HG02610 (cell line): ENCODE measurements around the gene BEND5.
A peak's percentile ranks its signal among the peaks of the same experiment; 100 is the strongest.

Experiments
- ATAC-seq: cut with Tn5 transposase; IDR thresholded peaks from one replicate; pipeline ENCODE4 v1.9.1; 2021; ENCODE audit warnings: mild to moderate bottlenecking, moderate library complexity; ENCODE audit not compliant: unreplicated experiment

Gene BEND5

GRCh38 chr1:48684381-48684780 lies 92.3 kb downstream of the BEND5 start:
- no peak for ATAC-seq

DNA sequence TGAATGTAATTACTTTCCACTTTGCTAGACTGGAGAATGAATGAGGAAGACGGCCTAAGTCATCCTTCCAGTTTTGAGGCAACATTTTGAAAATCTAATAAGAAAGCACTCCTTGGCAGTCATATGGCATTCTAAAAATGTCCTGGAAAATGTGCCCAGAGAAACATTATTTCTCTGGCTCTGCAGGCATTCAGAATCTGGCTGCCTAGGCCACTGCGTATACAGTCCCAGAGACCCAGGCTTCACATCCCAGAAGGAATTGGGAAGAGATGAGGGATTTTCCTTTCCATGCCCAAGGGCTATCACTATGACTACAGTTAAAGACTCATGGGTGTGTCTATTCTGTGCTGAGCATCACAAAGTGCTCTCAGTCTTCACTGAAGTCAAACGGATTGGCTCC lies 92.9 kb downstream of the BEND5 start:
- ATAC-seq, result no peak

- no peak for ATAC-seq
These were observed 95.0 kb downstream of the BEND5 start for GRCh38 chr1:48681476-48682305.

- ATAC-seq, result no peak
These were observed 96.2 kb downstream of the BEND5 start for GRCh38 chr1:48680411-48681035.

DNA sequence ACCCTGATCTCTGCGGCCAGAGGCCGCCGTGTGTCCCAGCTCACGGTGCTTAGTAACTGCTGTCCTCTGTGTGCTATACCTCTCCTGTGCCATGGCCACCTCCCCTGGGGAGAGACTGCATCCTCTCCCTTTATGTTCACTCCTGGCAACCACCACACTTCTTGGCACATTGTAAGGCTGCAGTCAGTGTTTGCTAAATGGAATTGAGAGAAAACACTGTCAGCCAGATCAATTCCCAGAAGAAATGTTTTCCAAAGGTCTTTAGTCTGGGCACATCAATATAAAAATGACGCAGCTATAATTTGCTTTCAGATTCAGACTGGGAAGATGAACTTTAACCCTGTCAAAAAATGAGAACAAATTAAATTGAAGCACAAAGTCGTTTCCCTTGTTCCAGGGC lies 96.8 kb downstream of the BEND5 start:
- ATAC-seq, result no peak

DNA sequence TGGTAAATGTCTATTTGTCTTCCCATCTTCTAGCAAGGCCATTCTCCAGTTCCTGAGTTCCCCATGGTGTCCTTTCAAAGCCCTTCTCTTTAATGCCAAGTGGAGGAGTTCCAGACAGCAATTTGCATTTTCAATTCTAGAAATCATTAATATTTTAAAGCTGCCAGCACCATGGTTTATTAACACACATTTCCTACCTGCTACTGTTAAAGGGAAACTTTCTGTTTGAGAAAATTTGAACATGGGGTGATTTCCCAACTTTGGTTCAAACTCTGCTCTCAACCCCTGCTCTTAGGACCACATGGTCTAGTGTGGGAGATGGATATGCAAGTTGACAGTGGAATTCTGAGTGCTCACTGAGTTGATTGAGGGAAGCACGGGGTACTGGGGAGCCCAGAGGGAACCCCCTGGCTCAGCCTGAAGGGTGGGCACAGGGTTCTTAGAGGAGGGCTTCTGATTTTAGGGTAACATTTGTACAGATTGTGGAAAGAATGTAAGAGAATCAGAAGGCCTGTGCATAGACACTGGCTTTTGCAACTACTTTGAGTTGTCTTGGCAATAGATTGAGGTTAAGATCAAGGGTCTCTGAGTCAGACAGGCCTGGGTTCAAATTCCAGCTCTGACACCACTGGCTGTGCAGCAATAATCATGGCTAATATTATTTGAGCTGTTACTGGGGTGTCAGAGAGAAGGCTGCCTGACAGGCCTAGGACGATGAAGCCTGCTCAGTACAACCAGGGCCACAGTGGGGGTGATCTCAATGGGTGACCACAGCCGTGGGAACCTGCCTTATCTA lies 97.8 kb downstream of the BEND5 start:
- ATAC-seq, result peak; percentile 53
